GM10266 (cell line): ENCODE measurements around the gene MLH1.
"Not testable (repeated sequence)": the region's sequence is repeated elsewhere in the genome, so short reads cannot be mapped to it uniquely, and the experiment has no call there.

ENCODE experiments used
- DNase-seq: peaks from one replicate; pipeline ENCODE4 v3.0.0; 2012; ENCODE audit errors: extremely low spot score
- CTCF ChIP-seq: IDR thresholded peaks from 2 replicates; pipeline ENCODE4 v1.5.1; 2012; ENCODE audit warnings: mild to moderate bottlenecking, low read depth; ENCODE audit not compliant: control insufficient read depth, insufficient read depth; ENCODE audit errors: missing control alignments

Gene MLH1

GRCh38 chr3:37053753-37054152 lies 60.4 kb downstream of the MLH1 start:
- no peak for TF ChIP-seq CTCF
- DNase-seq: no peak

GRCh38 chr3:37054370-37054769 lies 61.1 kb downstream of the MLH1 start:
- DNase-seq: peak; percentile 62
- no peak for TF ChIP-seq CTCF

GRCh38 chr3:37055077-37055476 lies 61.8 kb downstream of the MLH1 start:
- DNase-seq: not testable (repeated sequence)

GRCh38 chr3:37056826-37057225 lies 63.5 kb downstream of the MLH1 start:
- DNase-seq: no peak
- no peak for TF ChIP-seq CTCF

GRCh38 chr3:37058117-37058516 lies 64.8 kb downstream of the MLH1 start:
- no peak for TF ChIP-seq CTCF
- DNase-seq: no peak

GRCh38 chr3:37064747-37065146 lies 71.4 kb downstream of the MLH1 start:
- no peak for TF ChIP-seq CTCF
- DNase-seq: no peak

- no peak for TF ChIP-seq CTCF
- DNase-seq: no peak
Measured at GRCh38 chr3:37067577-37067976, 74.3 kb downstream of the MLH1 start.

GRCh38 chr3:37068031-37068430 lies 74.7 kb downstream of the MLH1 start:
- TF ChIP-seq CTCF: no peak
- no peak for DNase-seq
